Measurements from ENCODE around the gene DTX3.
"Not testable (repeated sequence)": the region's sequence is repeated elsewhere in the genome, so short reads cannot be mapped to it uniquely, and the experiment has no call there.

DTX3 gene

DNA sequence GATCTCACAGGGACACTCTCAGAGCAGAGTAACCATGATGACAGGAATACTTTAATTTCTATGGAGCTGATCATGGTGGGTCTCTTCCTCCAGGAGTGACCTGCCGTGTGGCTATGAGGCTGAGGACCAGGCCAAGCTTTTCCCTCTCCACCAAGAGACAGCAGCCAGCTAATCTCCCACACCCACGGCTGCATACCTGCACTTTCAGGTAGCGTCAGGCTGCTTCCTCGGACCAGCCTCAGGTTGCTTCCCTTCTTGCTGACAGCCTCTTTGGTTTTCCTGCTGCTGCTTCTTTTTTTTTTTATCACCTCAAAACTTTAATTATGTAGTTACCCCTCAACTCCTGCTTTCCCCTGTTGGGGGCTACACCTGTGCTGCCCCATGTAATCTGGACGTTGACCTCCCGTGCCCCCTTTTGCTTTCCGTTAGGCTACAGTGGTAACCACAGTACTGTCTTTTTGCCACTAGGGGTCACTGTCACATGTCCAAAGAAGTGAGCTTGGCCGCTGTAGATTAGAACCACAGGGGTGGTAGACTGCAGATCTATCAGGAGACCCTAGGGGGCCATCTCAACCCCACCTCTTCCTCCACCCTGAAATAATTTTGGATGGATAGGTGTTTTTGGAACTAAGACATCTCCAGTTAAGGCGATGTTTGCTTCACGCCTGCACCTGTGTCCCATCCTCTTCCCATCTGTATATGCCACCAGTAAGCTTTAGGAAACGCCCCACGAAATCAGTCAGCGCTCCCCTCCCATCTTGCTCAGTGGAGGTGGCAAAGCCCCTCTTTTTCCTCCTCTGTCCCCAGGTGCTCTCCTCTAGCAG is 21.4 kb upstream of the DTX3 start:
- DNase-seq: peak; percentile 71

DNA sequence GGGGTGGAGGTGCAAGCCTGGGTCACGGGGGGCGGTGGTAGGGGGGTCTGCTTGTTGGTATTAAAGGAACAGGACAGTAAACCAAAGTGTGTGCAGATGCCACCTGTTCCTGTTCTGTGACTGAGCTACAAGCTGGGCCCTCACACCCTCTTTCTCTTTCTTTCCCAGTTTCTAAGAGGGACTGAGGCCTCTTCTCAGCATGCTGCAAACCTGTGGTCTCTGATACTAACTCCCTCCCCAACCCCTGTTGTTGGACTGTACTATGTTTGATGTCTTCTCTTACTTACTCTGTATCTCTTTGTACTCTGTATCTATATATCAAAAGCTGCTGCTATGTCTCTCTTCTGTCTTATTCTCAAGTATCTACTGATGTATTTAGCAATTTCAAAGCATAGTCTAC is 20.6 kb upstream of the DTX3 start:
- no peak for DNase-seq

DNA sequence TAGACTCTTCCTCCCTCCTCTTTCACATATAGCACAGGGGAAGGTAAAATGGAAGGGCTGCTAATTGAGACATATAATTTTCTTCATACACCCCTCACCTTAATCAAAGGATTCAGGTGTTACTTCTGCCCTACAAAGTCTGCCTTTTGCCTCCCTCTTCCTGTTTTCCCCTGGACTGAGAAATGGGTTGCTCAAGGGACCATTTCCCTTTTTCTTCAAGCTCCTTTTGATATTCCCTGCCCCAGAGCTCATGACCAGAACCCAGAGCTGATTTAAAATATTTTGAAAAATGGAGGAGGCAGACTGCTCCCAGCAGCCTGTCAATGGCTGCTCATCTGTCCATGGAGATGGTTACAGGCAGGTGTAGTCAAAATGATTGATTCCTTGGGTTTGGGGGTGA is 19.9 kb upstream of the DTX3 start:
- DNase-seq: no peak

DNA sequence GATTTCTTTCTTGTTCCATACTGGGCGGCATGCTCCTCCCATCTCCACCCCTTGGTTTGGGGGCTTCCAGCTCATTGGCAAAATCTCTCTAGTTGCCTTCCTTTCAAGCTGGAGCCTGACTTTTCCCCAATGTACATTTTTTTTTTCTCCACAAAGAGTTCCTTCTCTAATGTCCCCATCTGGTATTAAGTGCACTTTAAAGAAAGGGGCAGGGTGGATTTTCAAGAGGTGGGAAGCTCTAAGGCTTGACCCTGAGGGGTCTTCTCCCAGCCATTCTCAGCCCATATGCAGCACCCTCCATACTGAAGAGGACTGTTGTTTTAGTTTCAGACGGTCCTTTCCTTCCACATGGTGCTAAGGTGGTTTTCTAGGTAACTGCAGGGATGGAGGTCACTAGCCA is 19.5 kb upstream of the DTX3 start:
- DNase-seq: no peak

DNA sequence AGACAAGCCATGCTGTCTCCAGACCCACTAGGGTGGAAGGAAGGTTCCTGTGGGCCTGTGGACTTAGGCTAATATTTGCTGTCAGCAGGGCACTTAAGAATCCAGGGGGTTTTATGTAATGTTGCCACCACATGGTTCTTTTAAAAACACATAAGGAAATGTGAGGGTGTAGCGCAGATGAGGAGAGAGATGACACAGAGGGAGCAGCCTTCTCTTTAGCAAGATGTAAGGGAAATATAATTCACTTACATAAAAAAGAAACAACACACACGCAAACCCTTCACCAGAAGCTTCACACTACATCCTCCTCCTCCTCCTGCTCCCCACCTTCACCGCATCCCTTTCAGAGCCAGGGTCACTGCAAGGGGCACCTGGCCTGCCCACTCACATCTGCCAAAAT is 18.5 kb upstream of the DTX3 start:
- no peak for DNase-seq

DNA sequence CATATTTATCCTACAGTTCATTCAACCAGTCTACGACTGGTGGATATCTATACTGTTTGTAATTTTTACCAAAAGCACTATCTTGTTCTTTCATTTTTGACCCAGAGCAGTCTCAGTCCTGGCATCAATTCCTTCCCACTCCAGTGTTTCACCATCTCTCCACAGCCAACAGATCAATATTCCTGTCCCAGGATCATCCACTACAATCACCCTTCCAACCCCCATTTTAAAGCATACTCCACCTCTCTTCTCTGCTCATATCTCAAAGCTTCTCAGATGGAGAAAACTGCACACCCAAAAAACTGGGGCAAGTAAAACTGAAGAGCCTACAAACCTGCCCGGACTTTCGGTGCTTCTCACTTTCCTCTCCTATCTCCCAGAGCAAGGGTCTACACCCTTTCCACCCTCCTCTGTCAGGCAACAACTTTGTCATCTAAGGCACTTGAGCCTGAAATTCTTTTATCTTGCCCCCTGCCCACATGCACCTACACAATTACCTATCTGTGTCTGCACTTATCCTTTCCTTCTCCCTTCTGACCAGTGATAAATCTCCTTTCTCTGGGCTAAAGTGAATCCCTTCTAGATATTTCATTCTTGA is 17.7 kb upstream of the DTX3 start:
- no peak for DNase-seq

DNA sequence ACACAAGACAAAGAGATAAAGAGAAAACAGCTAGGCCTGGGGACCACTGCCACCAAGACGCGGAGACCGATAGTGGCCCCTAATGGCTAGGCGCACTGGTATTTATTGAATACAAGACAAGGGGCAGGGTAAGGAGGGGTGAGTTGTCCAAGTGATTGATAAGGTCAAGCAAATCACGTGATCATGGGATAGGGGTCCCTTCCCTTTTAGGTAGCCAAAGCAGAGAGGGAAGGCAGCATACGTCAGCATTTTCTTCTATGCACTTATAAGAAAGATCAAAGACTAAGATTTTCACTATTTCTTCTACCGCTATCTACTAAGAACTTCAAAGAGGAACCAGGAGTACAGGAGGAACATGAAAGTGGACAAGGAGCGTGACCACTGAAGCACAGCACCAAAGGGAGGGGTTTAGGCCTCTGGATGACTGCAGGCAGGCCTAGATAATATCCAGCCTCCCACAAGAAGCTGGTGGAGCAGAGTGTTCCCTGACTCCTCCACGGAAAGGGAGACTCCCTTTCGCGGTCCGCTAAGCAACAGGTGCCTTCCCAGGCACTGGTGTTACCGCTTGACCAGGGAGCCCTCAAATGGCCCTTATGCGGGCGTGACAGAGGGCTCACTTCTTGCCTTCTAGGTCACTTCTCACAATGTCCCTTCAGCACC is 15.5 kb upstream of the DTX3 start:
- DNase-seq: not testable (repeated sequence)

DNA sequence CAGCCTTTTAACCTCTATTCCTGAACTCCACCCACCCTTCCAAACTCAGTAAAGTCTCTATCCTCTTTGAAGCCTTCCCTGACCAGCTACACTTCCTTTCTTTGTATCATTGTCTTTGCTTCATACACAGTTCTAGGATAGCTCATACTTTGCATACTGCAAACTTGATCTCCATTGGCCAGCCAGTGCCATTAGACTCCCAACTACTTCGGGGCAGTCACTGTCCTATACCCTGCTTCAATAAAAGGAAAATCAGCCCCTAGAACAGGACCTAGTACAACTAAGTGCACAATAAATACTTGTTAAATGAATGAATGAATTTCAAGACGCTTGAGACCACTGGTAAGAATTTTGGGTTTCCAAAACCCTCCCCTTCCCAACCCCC is 14.2 kb upstream of the DTX3 start:
- DNase-seq: no peak

DNA sequence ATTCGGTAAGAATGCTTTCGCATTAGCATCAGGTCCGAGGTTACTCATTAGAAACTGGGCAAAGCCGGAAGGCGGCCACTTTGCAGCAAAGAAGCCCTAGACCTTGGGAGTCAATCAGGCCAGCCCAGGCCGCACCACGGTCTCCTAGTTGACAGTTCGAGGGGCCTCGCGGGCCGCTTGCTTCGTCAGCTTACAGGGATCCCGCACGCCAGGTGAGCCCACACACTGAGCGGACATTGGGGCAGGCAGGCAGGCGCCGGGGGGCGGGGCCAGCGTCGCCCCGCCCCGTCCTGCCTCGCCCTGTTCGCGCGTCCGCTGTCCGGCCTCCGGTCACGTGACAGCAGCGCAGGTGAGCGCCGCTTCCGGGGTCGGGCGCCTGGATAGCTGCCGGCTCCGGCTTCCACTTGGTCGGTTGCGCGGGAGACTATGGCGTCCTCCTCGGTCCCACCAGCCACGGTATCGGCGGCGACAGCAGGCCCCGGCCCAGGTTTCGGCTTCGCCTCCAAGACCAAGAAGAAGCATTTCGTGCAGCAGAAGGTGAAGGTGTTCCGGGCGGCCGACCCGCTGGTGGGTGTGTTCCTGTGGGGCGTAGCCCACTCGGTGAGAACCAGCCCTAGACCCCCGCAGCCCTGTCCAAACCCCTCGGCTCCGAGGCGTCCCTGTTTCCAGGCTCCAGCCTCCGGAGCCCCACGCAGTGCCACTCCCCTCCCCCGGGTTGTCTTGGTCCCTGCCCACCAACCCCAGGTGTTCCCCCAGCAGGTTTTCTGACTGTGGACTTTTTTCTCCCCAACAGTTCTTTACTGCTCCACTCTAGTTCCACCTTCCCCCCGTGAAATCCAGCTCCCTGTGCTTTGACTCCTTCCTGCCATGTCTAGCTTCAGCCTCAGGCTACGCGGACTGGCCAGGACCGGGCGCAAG is 13.5 kb upstream of the DTX3 start, which contains the start of gene PIP4K2C:
Gene PIP4K2C (plus strand): TSS at position 329 of the 918 bp plus-strand sequence. CDS start 98 bp downstream, at position 427.
- DNase-seq: peak; percentile 72

DNA sequence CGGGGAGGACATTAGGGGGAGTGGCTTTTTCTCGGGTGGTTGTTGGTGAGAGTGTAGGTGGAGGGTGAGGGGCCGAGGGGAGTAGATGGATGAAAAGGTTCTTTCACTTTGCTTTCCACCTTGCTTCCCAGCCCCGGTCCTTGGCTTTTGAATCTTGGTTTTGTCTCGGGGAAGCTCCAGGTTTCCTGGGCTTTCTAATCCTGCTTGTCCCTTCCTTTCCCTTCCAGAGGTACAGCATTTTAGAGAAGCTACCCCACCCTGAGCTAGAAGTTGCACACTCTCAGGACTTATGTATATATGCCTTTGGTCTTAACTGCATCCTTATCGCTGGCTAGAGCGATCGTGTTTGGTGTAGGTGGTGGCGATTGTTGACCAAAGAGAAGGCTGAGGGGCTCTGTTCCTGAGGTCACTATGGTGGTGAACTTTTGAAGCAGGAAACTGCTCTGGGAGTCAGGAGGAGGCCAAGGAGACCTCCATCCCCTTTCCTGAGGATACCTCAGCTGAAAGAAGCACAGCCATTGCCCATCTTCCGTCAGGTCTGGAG is 12.8 kb upstream of the DTX3 start:
- DNase-seq: no peak

DNA sequence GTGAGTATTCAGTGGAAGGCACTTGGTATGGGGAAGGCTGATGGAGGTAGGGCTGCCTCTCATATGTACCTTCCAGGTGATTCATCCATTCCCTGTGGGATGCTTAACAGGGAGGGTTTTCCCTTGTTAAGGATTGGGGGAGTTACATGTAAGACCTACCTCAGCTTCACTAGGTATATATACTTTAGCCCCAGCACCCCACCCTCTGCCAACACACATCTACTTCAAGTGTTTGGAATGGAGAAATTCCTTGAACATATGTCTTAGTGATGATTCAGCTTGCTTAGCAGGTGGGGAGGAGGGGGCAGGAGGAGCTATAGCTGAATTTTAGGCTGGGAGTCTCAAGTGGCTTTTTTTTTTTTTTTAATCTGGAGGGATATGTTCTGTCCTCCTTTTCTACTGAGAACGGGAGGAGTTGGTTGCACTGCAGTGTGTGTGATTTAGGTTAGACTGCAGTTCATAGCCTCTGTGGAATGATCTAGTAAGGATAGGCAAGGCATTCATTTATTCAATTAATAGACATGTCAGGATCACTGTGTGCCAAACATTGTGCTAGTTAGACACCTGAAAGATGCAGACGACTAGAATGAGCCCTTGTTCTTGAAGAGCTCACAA is 12.0 kb upstream of the DTX3 start:
- DNase-seq: no peak

DNA sequence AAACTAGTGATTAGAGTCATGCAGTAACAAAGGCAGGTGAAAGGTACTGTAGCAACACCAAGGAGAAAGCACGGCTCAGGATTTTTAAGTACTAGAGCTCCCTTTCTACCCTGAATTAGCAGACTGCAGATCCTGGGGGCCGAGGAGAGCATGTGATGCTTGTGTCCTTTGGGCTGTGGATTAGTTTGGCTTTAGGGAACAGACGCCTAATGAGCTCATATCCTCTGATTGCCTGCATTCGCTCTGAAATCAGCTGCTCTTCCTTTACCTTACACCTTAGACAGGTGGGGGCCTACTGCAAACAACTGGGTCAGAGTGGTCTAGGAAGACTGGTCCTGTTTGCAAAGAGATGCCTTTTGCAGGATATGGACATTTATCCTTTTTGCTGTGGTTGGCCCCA is 11.4 kb upstream of the DTX3 start:
- no peak for DNase-seq

DNA sequence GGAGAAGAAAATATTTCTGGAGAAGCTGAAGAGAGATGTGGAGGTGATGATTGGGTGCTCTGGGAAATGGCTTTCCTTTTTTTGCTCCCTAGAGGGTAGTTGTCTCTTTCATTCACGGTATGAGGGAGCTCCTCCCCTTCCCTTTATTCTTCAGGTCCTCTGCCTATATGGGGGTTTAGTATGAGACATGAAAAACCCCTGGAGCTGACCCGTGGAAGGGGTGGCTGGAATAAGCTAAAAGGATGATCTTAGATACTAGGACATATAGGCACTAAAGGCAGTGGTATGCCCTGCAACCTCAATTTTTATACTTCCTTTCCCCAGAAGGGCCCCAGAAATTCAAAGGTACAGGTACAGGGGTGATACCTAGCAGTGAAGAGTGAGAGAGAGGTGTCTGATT is 4.2 kb upstream of the DTX3 start:
- DNase-seq: no peak

DNA sequence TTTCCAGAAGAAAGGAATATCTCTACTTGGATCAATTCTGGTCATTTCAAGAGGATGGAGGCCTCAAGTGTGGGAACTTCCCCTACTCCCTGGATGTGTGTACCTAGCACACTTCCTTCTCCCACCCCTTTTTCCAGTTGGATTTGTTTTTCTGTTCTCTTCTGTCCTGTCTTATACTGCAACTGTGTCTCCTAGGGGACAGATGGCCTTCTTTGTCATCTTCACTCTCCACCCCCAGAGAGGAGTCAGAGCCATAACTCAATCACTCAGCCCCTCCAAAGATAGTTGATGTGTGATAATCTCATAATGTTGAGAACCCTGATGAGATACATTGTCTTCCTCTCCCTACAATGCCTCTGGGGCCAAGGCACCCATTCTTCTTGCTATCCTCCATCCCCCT is 2.1 kb upstream of the DTX3 start:
- no peak for DNase-seq

DNA sequence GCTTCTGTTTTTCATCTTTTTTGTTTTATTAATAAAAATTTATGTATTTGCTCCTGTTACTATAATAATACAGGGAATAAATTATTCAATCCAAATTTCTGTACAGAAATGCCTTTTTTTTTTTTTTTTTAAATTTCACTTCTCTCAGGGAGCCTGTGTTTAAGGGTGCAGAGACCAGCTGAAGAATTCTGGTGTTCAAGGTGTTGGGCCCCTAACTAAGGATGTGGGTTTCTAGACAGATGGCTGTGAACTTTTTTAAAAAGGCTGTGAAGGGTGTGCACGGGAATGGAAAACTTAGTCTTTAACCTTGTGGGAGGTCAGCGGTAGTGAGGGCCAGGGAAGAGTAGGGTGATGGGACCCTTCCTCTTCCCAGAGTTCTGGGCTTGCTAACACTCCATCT is 1.3 kb upstream of the DTX3 start:
- no peak for DNase-seq

DNA sequence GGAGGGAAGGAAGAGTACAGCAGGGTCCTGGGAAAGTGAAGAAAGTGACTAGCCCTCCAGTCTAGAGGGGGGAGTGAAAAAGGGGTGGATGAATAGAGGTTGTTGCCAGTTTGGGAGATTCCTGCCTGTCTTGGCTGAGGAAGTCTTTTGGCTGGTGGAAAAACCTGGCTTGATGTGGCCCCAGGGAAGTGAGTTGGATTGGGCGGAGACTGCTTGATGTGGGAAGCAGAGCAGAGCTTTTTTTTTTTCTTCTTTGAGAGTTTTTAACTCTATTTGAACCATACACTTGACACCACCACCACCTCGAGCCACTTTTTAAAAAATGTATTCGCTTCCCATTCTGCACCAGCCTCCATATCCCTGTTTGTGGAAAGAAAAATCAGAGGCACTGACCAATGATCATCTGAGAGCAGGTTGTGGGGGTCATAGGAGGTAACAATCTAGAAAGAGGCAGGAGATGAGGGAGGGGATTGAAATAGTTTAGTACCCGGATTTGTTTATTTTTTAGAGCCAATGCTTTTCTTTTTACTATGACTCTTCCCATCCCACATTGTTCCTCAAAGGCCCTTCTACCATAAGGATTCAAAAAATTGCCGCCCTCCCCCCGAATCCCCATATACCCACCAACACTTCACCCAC is 690 bp upstream of the DTX3 start:
- DNase-seq: no peak

DNA sequence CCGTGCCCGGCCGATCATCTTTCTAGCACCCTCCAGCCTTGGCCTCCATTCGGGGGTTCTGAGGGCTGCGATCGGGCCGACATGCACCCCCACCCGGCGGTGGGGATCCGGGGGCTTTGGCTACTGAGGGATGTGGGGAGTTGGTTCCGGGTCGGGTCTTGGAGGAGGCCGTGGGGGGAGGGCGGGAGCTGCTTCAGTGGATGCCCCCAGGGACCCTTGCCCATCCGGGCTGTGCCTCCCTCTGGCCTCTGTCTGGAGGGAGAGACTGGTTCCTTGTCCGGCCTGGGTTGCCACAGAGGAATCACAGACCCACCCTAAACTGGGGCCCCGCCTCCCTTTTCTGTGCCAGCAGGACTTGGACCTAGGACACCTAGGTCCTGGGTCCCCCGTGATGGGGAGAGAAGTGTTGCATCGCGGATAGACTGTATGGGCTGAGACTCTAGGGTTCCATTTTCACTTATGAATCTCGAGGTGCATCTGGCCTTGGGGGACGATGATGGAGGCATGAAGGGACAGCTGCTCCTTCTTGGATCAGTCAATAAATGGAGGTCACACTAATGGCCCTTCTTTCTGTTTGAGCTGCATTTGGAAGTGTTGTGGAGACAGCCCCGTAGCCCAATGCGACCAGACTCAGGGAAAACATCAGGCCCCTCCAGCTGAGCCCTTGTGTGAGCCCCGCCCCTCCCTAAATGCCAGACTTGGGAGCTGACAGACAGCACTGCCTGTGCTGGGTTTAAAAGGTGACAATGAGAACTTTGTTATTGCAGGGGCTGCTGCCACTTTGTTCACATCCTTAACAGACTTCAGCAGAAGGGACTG is 577 bp downstream of the DTX3 start:
- DNase-seq: peak; percentile 8

DNA sequence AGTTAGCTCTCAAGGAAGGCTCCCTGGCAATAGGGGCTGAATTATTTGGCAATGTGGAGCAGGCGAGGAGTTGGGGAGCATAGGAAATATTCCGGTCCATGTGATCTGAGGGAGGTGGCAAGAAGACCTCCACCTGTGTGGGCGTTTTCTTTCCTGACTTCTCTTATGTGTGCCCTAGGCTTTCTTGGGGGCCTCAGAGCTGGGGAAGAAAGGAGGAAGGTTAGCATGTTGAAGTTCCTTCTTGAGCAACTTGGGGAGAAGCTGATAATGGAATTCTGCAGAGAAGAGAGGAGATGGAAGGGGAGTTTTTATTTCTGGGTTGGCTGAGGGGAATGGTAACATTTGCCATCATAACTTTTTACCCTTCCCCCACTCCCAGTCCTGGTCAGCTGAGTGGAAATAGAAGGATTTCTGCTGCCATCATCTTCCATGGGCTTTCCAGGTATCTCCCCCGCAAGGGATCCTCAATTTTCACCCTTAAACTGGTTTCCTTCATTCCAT is 1.2 kb downstream of the DTX3 start:
- no peak for DNase-seq

DNA sequence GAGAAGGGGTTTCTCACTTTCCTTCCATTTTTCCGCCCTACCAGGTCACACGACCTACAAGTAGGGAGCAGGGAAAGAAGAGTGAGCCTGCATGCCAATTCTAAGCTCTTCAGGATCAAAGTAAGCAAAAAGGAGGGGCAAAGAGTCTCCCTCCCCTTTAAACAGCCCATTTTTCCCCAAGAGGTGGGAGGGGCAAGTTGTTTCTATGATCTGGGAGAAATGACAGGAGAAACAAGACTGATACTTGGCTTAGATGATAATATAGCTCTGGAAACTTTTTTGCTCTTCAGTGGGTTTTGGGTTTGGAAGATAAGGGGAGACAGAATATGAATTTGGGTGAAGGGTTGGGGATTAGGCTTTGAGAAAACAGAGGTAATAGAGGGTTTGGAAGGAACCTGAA is 1.8 kb downstream of the DTX3 start:
- no peak for DNase-seq

DNA sequence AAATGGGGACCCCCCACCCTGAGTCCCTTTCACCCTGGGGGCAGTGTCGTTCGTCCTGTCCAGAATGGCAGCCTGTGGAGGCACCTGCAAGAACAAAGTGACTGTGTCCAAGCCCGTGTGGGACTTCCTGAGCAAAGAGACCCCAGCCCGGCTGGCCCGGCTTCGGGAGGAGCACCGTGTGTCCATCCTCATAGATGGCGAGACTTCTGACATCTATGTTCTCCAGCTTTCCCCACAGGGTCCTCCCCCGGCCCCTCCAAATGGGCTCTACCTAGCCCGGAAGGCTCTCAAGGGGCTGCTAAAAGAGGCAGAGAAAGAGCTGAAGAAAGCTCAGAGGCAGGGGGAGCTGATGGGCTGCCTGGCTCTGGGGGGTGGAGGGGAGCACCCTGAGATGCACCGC is 2.2 kb downstream of the DTX3 start:
- DNase-seq: no peak

Data from central memory CD4-positive, alpha-beta T cell (primary cell).